Caki2 (cell line): ENCODE results near the gene CLASP2. TPM values are rescaled to one million over a fixed set of nuclear protein-coding genes. Genes with fewer than 3 reads are reported as not detected.
A peak's percentile ranks its signal among the peaks of the same experiment; 100 is the strongest.

ENCODE experiments used
- DNase-seq: peaks from one replicate; pipeline ENCODE4 v3.0.0-alpha.2; 2015; ENCODE audit warnings: low read depth
- in situ Hi-C: cut with HindIII; loops from 2 replicates; pipeline ENCODE4 v1.10.0; 2016; ENCODE audit warnings: low sequenced_read_pairs, low pct_unique_long_range_greater_than_20kb, mixed read lengths
- total RNA-seq: library from RNA; depleted of rRNA; stranded (reverse); fragments of >200 nt; shearing (Covaris generic); gene quantifications from 2 replicates; pipeline ENCODE4 v1.2.3, GENCODE V29; 2014; ENCODE audit warnings: low replicate concordance

Gene CLASP2
- total RNA-seq, 1 experiment from 2014 or later, result 14.5 TPM

DNA sequence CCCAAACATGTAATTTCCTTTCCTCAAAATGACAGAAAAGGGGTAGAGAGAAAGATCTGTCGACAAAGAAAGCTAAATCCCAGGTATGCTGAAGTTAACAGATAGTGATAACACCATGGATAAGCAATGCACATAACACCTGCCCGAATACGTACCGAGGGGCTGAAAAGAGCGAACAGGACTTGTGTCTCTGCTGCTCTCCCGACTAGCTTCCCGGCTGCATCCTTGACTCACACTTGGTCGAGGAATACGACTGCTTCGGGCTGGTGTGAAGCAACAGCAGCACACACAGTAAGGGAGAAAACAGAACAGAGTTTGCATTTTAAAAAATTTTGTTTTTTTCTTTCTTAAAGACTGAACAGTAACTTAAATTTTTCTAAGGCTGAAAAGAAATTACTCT is 136.4 kb downstream of the CLASP2 start:
- in situ Hi-C loops, result no loop called here
- DNase-seq, result no peak

DNA sequence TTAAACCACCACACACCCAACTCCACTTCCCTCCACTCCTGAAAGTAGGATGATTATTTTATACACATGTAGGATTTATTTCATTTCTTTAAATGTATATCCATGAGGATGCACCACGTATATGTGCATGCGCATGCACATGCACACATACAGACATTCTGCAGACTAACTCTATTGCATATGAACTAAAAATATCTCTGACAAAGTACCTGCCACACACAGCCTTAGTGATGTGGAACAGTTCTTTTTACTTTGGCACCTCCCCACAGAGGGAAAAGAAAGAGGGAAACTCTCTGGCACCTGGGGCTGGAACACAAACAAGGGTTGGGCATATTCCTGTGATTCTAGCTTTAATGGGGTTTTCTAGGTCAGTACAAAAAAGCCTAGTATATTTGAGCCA is 138.2 kb downstream of the CLASP2 start:
- DNase-seq, result no peak
- in situ Hi-C loops, result no loop called here

DNA sequence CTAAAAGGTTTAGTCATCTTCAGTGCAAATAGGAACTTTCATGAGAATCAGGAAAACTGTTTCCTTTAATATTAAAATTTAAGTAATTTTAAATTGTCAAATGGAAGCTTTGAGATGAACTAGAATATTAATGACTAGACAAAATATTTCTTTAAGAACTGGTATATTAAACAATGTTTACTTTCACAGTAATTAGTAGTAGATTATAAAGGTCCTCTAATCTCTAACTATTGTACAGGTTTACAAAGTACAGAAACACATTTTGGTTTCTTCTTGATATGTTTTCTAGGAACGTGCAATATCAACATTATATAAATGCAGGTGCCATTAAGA is 138.9 kb downstream of the CLASP2 start:
- in situ Hi-C loops, result no loop called here
- DNase-seq, result no peak

DNA sequence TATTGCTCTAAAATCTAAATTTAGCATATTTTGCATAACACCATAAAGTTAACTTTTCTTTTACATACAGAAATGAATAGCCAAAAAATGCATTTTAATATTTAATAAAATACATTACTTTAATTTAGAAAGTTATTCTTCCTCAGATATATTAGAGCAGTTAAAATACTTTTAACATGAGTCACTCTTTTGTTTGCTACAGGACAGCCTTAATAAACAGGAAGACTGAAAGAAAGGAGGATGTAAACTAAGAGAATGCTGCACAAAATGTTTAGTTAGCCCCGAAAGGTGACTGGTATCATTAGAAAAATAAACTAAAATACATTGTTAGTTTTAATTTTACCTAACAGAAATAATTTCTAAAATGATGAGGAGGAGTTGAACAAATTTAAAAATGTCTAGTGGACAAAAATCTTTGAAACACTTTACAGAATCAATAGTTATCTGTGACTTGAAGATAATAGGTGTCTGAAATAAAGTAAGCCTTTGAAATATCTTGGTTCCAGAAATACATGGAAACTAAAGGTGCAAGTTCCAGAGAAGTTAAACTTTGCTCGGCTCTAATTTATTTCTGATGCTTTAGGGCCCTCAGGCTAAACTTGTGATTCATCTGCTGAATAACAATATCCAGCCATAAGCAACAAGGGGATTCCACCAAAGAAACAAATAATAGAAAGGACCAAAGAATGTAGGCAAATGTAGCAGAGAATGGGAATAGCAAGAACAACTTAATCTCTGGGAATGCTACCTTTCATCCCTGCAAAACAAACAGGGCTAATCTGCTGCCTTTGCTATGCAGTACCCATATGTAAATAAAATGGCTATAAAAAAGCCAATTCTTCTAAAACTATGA is 139.5 kb downstream of the CLASP2 start:
- DNase-seq, result peak; percentile 16
- in situ Hi-C loops, result no loop called here

DNA sequence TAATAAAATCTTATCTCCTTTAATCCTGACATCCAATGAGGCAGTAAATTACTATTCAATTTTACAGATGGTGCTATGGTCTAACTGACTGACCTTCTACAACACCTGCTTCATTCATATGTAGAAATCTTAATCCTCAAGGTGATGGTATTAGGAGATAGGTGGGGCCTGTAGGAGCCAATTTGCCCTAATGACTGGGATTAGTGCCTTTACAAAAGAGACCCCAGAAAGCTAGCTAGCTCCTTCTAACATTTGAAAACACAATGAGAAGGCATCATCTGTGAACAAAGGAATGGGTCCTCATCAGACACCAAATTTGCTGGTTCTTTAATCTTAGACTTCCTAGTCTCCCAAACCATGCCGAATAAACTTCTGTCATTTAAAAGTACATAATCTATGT is 140.5 kb downstream of the CLASP2 start:
- in situ Hi-C loops, result no loop called here
- no peak for DNase-seq

DNA sequence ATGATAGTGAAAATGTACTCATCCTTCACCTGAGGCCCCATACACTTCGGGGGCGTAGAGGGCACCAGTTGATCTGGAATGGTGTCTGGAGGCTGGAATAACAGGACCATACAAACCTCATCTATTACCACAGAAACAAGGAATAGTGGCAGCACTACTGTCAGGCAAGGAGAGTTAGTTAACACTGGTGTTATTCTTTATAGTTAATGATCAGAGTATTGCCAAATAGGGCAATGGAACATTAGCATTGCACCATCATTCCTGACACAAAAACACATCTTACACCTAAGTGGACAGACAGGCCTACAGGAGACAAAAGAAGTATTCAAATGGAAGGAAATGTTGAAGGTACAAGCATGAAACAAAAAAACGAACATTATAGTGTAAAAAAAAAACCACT is 140.9 kb downstream of the CLASP2 start:
- in situ Hi-C loops, result no loop called here

DNA sequence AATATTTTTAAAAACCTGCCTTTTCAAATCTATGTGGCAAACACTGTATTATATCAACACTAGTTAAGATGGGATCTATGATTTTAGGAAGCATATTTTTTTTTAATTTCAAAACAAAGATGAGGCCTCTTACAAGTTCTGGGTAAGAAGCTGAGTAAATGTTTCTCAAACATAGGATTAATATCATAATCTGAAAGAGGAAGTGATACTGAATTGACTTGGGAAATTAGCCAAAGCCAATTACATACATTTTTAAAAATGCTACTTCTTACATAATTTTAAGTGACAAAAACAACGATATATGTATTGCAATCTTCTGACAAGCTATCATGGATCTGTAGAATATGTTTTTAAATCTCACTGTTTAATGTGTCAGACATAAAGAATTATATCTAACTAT is 142.7 kb downstream of the CLASP2 start:
- in situ Hi-C loops, result no loop called here
- DNase-seq, result no peak

More for the DNA sequence above, 140.9 kb downstream of the CLASP2 start:
- DNase-seq, result no peak

DNA sequence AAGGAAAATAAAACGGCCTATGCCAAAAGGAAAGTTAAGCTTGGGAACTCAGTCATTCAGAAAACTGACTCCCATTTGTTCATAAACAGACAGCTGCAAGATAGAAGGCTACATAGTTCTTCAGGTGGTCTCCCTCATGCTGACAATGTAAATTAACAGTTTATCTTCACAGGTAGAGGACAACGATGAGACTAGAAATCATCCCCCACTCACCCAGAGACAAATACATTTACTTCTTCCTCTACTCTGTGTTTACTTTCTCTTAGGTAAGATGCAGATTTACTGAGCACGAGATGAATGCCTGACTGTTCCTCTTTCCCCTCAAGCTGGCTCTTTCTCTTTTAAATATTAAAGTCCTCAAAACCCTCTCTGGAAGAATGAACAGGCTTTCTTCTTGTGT is 160.2 kb downstream of the CLASP2 start:
- no peak for DNase-seq
- in situ Hi-C loops, result no loop called here

DNA sequence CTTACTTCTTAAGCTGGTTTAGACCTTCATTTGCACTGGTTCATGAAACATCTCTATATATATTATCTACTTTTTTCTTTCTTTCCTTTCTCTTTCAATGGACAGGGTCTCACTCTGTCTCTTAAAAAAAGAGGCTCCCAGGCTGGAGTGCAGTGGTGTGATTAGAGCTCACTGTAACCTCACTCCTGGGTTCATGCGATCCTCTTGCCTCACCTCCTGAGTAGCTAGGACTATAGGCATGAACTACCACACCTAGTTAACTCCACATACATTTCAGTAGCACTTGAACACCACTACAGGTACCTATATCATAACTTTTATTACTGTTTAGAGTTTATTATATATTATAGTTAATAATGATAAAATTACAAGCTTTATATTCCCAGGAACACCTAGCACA is 160.8 kb downstream of the CLASP2 start:
- in situ Hi-C loops, result no loop called here
- DNase-seq, result no peak

DNA sequence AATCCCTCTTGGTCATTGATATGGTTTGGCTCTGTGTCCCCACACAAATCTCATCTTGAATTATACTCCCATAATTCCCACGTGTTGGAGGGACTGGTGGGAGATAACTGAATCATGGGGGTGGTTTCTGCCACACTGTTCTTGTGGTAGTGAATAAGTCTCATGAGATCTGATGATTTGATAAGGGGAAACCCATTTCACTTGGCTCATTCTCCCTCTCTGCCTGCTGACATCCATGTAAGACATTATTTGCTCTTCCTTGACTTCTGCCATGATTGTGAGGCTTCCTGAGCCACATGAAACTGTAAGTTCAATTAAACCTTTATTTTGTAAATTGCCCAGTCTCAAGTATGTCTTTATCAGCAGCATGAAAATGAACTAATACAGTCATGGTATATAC is 171.0 kb downstream of the CLASP2 start:
- DNase-seq, result no peak
- in situ Hi-C loops, result no loop called here

DNA sequence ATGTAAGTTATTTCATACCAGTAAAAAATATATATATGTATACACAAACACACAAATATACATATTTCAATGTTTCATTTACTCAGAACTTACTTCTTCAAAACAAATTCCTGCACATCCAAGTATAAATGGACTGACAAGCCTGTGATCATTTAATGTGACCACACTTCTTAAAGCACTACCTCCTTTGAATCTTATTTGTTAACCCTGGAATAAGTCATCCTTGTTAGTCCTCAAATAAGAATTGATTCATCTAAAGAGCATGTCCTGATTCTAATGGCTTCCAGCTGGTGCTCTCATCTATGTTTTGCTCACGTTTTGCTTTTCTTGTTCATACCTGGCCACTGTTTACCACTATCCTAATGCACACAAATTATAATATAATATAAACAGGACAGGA is 173.9 kb downstream of the CLASP2 start:
- no peak for DNase-seq
- in situ Hi-C loops, result no loop called here

DNA sequence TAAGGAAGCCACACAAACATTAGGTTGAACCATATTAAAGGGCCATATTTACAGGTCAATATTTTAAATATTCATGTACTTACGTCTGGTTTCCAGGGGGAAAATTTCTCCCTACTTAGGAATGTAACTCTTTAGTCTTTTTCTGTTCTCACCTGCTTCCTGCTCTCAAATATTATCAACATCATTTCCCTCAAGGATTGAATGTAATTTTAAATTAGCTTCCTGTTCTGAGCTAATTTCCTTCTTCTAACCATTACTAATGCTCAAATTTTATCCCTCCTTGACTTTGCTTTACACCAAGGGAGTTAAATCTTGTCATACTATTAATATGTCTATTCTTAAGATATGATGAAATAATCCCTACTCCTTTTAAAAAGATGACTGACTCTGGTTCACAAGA is 174.5 kb downstream of the CLASP2 start:
- no peak for DNase-seq
- in situ Hi-C loops, result no loop called here

DNA sequence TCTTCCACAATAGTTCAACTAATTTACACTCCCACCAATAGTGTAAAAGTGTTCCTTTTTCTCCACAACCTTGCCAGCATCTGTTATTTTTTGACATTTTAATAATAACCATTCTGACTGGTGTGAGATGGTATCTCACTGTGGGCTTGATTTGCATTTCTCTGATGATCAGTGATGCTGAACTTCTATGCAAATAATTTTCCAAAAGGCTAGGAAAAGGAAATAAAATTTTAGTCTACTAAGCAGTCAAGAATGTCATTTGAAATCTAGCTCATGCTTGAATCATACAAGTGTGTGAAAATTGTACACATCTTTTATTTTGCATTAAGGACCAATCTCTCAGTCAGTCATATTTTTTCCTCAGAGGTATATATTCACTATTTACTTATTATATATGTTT is 176.1 kb downstream of the CLASP2 start:
- in situ Hi-C loops, result no loop called here
- DNase-seq, result no peak

DNA sequence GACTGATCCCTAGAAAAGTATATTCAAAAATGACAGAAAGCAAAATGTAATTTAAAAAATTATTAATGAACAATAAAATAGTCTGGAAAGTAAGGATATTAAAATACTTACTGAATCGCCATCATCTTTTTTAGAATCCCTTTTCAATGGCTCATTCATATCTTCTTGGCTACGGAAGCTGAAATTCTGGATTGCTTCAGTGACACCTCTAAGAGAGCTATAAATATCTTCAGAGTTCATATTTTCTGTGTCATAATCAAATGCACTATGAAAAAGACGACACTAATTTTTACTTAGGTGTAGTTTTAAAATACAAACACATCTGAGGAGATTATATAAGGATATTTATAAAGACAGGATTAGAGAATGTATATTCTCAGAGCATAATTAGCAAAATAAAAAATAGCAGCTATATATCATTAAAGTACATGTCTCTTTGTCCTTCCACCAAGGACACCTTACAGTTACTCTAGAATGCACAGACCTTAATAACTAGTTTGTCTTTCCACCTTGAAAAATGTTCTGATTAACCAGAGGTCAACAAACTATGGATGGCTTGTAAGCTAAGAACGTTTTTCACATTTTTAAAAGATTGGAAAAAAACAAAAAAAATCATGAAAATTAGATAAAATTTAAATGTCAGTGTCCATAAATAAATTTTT is 179.2 kb downstream of the CLASP2 start:
- in situ Hi-C loops, result no loop called here
- no peak for DNase-seq

DNA sequence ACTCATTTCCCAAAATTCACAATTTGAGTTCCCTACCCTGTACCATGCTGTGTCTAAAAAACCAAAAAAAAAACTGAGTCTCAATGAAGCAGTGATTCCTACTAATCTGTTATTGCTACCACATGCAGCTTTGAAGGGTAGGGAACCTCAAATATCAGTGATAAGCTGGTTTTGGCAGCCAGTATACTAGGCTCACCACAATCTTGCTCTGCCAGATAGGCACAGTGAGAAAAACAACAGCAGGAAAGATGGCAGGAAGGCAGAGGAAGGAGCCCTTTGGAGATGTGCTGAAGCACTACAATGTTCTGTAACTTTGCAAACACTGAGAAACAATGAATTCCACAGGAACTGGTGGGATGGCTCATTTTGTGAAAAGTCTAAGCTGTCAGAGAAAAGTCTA is 180.9 kb downstream of the CLASP2 start:
- no peak for DNase-seq
- in situ Hi-C loops, result no loop called here

DNA sequence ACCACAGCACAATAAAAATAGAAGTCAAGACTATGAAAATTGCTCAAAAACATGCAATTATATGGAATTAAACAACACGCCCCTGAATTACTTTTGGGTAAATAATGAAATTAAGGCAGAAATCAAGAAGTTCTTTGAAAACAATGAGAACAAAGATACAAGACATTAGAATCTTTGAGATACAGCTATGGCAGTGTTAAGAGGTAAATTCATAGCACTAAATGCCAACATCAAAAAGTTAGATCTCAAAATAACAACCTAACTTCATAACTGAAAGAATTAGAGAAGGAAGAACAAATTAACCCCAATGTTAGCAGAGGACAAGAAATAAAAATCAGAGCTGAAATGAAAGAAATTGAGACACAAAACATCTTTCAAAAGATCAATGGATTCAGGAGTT is 191.3 kb downstream of the CLASP2 start:
- DNase-seq, result no peak
- in situ Hi-C loops, result no loop called here

DNA sequence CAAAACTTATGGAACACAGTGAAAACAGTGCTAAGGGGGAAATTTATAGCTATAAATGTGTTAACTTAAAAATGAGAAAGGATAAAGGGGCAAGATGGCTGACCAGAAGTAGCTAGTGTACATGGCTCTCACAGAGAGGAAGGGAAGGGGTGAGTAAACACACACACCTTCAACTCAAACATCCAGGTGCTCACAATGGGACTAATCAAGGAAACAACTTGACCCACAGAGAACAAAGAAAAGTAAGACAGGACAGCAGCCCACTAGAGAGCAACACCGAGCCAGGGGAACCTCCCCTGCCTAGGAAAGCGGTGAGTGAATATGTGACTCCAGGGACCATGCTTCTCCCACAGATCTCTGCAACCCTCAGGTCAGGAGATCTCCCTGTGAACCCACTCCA is 192.8 kb downstream of the CLASP2 start:
- in situ Hi-C loops, result no loop called here
- DNase-seq, result no peak

DNA sequence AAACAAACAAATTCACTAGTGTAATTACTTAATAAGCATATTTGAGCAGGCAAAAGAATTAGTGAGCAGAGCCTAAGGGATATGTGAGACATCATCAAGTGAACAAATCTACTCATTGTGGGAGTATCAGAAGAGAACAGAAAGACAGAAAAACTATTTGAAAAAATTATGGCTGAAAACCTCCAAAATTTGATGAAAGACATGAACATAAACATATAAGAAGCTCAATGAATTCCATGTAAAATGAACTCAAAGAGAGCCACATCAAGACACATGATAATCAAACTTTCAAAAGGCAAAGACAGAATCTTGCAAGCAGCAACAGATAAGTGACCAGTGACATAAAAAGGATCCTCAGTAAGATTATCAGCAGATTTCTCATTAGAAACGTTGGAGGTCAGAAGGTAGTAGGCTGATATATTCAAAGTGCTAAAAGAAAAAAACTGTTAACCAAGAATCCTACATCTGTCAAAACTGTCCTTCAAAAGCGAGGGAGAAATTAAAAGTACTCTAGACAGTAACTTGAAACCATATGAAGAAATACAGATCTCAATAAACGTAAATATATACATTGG is 194.9 kb downstream of the CLASP2 start:
- no peak for DNase-seq
- in situ Hi-C loops, result no loop called here

DNA sequence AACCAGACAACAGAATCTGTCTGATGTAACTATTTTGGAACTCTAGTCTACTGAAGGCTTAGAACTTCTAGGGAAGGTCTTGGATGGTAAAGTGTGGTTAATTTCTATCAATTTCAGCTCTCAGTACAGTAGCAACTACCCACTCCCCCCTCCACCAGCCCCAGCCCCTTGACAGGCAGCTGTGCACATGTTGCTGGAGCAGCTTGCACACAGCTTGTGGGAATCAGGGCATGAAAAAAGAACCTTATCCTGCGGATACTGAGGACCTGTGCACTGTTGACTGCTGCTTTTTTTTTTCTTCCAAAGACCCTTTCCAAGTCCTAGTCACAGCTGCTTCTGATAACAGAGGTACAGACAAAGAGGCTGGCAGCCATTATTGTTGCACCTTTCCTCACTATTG is 196.3 kb downstream of the CLASP2 start:
- DNase-seq, result no peak
- in situ Hi-C loops, result no loop called here
